H1 (cell line): Measurements from ENCODE around the gene SMIM10. TPM values are rescaled to one million over a fixed set of nuclear protein-coding genes. Genes with fewer than 3 reads are reported as not detected.

Experiments used
- CTCF ChIA-PET: fragments of 300-600 bp; sonication (Branson Sonifier 250); formaldehyde crosslinking; loops from one replicate; lab custom pipeline; 2021; ENCODE audit not compliant: partially characterized antibody; lab: Charles Lee
- POLR2A ChIA-PET: fragments of 300-600 bp; sonication (Branson Sonifier 250); formaldehyde crosslinking; loops from one replicate; lab custom pipeline; 2021; ENCODE audit warnings: inconsistent platforms; ENCODE audit not compliant: partially characterized antibody; lab: Charles Lee
- DNase-seq, 2 experiments: peaks; one replicate each; pipeline versions ENCODE4 v3.0.0 to v3.0.0-alpha.2; 2010 to 2022; ENCODE audit warnings: low spot score in 2 of 2, low read depth in 1 of 2, mixed read lengths in 1 of 2
- FAIRE-seq: peaks from 2 replicates; lab custom pipeline; 2011; peaks lifted over from hg19 to GRCh38; lab: Jason Lieb, UNC
- H2AFZ ChIP-seq: 2 replicates; pipeline ENCODE4 v1.8.1; 2012; ENCODE audit warnings: low read length, inconsistent platforms
- H2AK5ac ChIP-seq: 2 replicates; pipeline ENCODE4 v1.6.1; 2013; ENCODE audit warnings: low read depth, low read length
- H2BK120ac ChIP-seq: replicated peaks from 2 replicates; pipeline ENCODE3; 2013; ENCODE audit warnings: low read depth, low read length, inconsistent platforms
- H2BK12ac ChIP-seq: 2 replicates; pipeline ENCODE4 v1.6.1; 2013; ENCODE audit warnings: low read depth, low read length
- H2BK15ac ChIP-seq: 2 replicates; pipeline ENCODE4 v1.6.1; 2013; ENCODE audit warnings: low read length
- H2BK20ac ChIP-seq: 2 replicates; pipeline ENCODE4 v1.6.1; 2013; ENCODE audit warnings: low read length
- H2BK5ac ChIP-seq: 2 replicates; pipeline ENCODE4 v1.6.1; 2013; ENCODE audit warnings: low read depth, low read length
- H3K14ac ChIP-seq: 2 replicates; pipeline ENCODE4 v1.6.1; 2013; ENCODE audit warnings: inconsistent platforms; ENCODE audit not compliant: insufficient read length
- H3K18ac ChIP-seq: 2 replicates; pipeline ENCODE4 v1.6.1; 2013; ENCODE audit warnings: low read length; ENCODE audit errors: extremely low read depth
- H3K23ac ChIP-seq: 2 replicates; pipeline ENCODE4 v1.6.1; 2013; ENCODE audit warnings: inconsistent platforms; ENCODE audit not compliant: insufficient read length
- H3K23me2 ChIP-seq: 2 replicates; pipeline ENCODE4 v1.6.1; 2013; ENCODE audit warnings: low read depth, low read length
- H3K27ac ChIP-seq: 2 replicates; pipeline ENCODE4 v1.6.1; 2011; ENCODE audit warnings: low read depth, low read length, inconsistent platforms
- H3K27me3 ChIP-seq, 4 experiments: replicated peaks in 1 of 4; 1 replicate in 1 of 4; 2 replicates in 3 of 4; pipeline versions ENCODE4 v1.6.1 to v1.8.1; 2011 to 2013; ENCODE audit warnings: low read length in 3 of 4, mild to moderate bottlenecking in 3 of 4, inconsistent platforms in 2 of 4, mixed read lengths in 2 of 4, moderate library complexity in 1 of 4; ENCODE audit not compliant: control insufficient read depth in 3 of 4, insufficient read depth in 3 of 4; ENCODE audit errors: extremely low read depth in 1 of 4
- H3K36me3 ChIP-seq, 4 experiments: 2 replicates each; pipeline versions ENCODE4 v1.6.1 to v1.8.1; 2011 to 2013; ENCODE audit warnings: mild to moderate bottlenecking in 4 of 4, low read length in 3 of 4, moderate library complexity in 2 of 4, control low read depth in 1 of 4, inconsistent platforms in 1 of 4; ENCODE audit not compliant: insufficient read depth in 4 of 4, control insufficient read depth in 2 of 4
- H3K4ac ChIP-seq: replicated peaks from 2 replicates; pipeline ENCODE3; 2013; ENCODE audit warnings: low read length, low read depth, mixed read lengths, inconsistent platforms; ENCODE audit not compliant: insufficient read length
- H3K4me1 ChIP-seq, 4 experiments: replicated peaks in 1 of 4; 1 replicate in 1 of 4; 2 replicates in 3 of 4; pipeline versions ENCODE4 v1.6.1 to v1.8.1; 2011 to 2013; ENCODE audit warnings: low read length in 3 of 4, inconsistent platforms in 2 of 4, mixed read lengths in 1 of 4; ENCODE audit not compliant: insufficient read depth in 4 of 4, control insufficient read depth in 3 of 4
- H3K4me2 ChIP-seq, 2 experiments: 2 replicates each; pipeline versions ENCODE4 v1.6.1 to v1.8.1; 2011 to 2013; ENCODE audit warnings: low read depth in 2 of 2, low read length in 2 of 2, control low read depth in 1 of 2, inconsistent platforms in 1 of 2, mild to moderate bottlenecking in 1 of 2; ENCODE audit not compliant: insufficient read depth in 1 of 2
- H3K4me3 ChIP-seq, 4 experiments: fragments of 200-600, 300-600 bp in 1 of 4; sonication (generic), shearing (Covaris generic), sonication (Bioruptor Twin) in 1 of 4; 2 replicates each; pipeline versions ENCODE4 v1.5.1 to v1.8.1; 2011 to 2016; ENCODE audit warnings: low read length in 4 of 4, low read depth in 3 of 4, control low read depth in 2 of 4, inconsistent platforms in 2 of 4, mild to moderate bottlenecking in 2 of 4, mixed read lengths in 1 of 4, moderate library complexity in 1 of 4; ENCODE audit not compliant: insufficient read depth in 2 of 4; ENCODE audit errors: extremely low read depth in 1 of 4
- H3K56ac ChIP-seq: replicated peaks from 2 replicates; pipeline ENCODE3; 2013; ENCODE audit warnings: low read depth, mild to moderate bottlenecking, mixed read lengths, low read length, inconsistent platforms; ENCODE audit not compliant: insufficient read length
- H3K79me1 ChIP-seq: 2 replicates; pipeline ENCODE4 v1.6.1; 2013; ENCODE audit warnings: low read depth, low read length, control low read depth
- H3K79me2 ChIP-seq, 2 experiments: 2 replicates each; pipeline versions ENCODE4 v1.6.1 to v1.8.1; 2012 to 2013; ENCODE audit warnings: low read length in 2 of 2, mild to moderate bottlenecking in 2 of 2, inconsistent platforms in 1 of 2; ENCODE audit not compliant: insufficient read depth in 2 of 2, control insufficient read depth in 1 of 2
- H3K9ac ChIP-seq, 4 experiments: replicated peaks in 1 of 4; 1 replicate in 1 of 4; 2 replicates in 3 of 4; pipeline versions ENCODE4 v1.6.1 to v1.8.1; 2011 to 2013; ENCODE audit warnings: low read depth in 3 of 4, low read length in 3 of 4, control low read depth in 2 of 4, mild to moderate bottlenecking in 2 of 4, moderate library complexity in 2 of 4, inconsistent platforms in 1 of 4; ENCODE audit errors: extremely low read depth in 1 of 4
- H3K9me3 ChIP-seq, 2 experiments: 2 replicates each; pipeline versions ENCODE4 v1.6.1 to v1.8.1; 2012 to 2013; ENCODE audit warnings: mild to moderate bottlenecking in 2 of 2, moderate library complexity in 2 of 2, control low read depth in 1 of 2, inconsistent platforms in 1 of 2, low read depth in 1 of 2, low read length in 1 of 2, mixed read lengths in 1 of 2; ENCODE audit not compliant: insufficient read depth in 2 of 2
- H4K20me1 ChIP-seq, 2 experiments: replicated peaks in 1 of 2; 2 replicates each; pipeline versions ENCODE3 to v1.8.1; 2011 to 2013; ENCODE audit warnings: inconsistent platforms in 2 of 2, low read length in 2 of 2, mild to moderate bottlenecking in 1 of 2; ENCODE audit not compliant: insufficient read depth in 2 of 2, control insufficient read depth in 1 of 2
- H4K5ac ChIP-seq: 2 replicates; pipeline ENCODE4 v1.6.1; 2013; ENCODE audit warnings: low read length, low read depth, mixed read lengths, inconsistent platforms; ENCODE audit not compliant: insufficient read length
- H4K8ac ChIP-seq: 2 replicates; pipeline ENCODE4 v1.8.0; 2013; ENCODE audit warnings: mild to moderate bottlenecking, moderate library complexity, low read length, inconsistent platforms; ENCODE audit not compliant: insufficient read depth; ENCODE audit errors: extremely low read depth
- H4K91ac ChIP-seq: replicated peaks from 2 replicates; pipeline ENCODE3; 2013; ENCODE audit warnings: low read length, mixed read lengths, inconsistent platforms; ENCODE audit not compliant: insufficient read length
- BACH1 ChIP-seq: IDR thresholded peaks from 2 replicates; pipeline ENCODE4 v1.6.1; 2012; ENCODE audit warnings: low read length, improper control_type of control experiment
- CBX5 ChIP-seq: fragments of 300-800, 300-1000 bp; sonication (generic); IDR thresholded peaks from 2 replicates; pipeline ENCODE4 v1.7.1; 2016; ENCODE audit warnings: antibody characterized with exemption, low read length, low read depth
- CEBPB ChIP-seq: IDR thresholded peaks from 2 replicates; pipeline ENCODE4 v1.6.1; 2012; ENCODE audit warnings: low read depth, low read length
- EGR1 ChIP-seq: IDR thresholded peaks from 2 replicates; pipeline ENCODE4 v1.6.1; 2011; ENCODE audit warnings: low read depth, low read length, borderline replicate concordance
- EZH2 ChIP-seq: fragments of 200-600 bp; sonication (generic); IDR thresholded peaks from 2 replicates; pipeline ENCODE4 v1.7.1; 2012; ENCODE audit warnings: low read depth, mild to moderate bottlenecking, moderate library complexity, low read length, inconsistent platforms; ENCODE audit not compliant: severe bottlenecking
- FOSL1 ChIP-seq: IDR thresholded peaks from 2 replicates; pipeline ENCODE4 v1.6.1; 2011; ENCODE audit warnings: mild to moderate bottlenecking, low read depth, low read length, moderate library complexity; ENCODE audit not compliant: insufficient read depth
- MAFK ChIP-seq: IDR thresholded peaks from 2 replicates; pipeline ENCODE4 v1.6.1; 2012; ENCODE audit warnings: low read depth, mild to moderate bottlenecking, improper control_type of control experiment, low read length
- MAX ChIP-seq: IDR thresholded peaks from 2 replicates; pipeline ENCODE4 v1.6.1; 2012; ENCODE audit warnings: inconsistent platforms
- NRF1 ChIP-seq: IDR thresholded peaks from 2 replicates; pipeline ENCODE4 v1.6.1; 2011; ENCODE audit warnings: mild to moderate bottlenecking, low read depth, low read length, improper control_type of control experiment
- POLR2A ChIP-seq, 2 experiments: IDR thresholded peaks; 1 replicate in 1 of 2; 2 replicates in 1 of 2; pipeline ENCODE4 v1.6.1; 2011; ENCODE audit warnings: low read depth in 2 of 2, low read length in 2 of 2, mild to moderate bottlenecking in 2 of 2; ENCODE audit errors: control extremely low read depth in 1 of 2
- RBBP5 ChIP-seq: IDR thresholded peaks from 2 replicates; pipeline ENCODE4 v1.7.1; 2012; ENCODE audit warnings: low read depth, mild to moderate bottlenecking, inconsistent platforms, low read length, moderate library complexity, borderline replicate concordance
- SUZ12 ChIP-seq: fragments of 200-600 bp; sonication (generic); IDR thresholded peaks from 2 replicates; pipeline ENCODE4 v1.6.1; 2012; ENCODE audit warnings: mild to moderate bottlenecking, inconsistent platforms, low read length, moderate library complexity, mixed read lengths
- TAF7 ChIP-seq: optimal IDR thresholded peaks from 2 replicates; pipeline ENCODE3; 2011; ENCODE audit warnings: low read depth, mild to moderate bottlenecking, inconsistent platforms, low read length, moderate library complexity, borderline replicate concordance
- WGBS, 2 experiments: shearing (Covaris generic) in 1 of 2; methylation state at CpG; one replicate each; pipeline versions ENCODE4 v1.1.6 to v1.1.7; 2013 to 2015; ENCODE audit warnings: low lambda C conversion rate in 2 of 2, mixed read lengths in 2 of 2, inconsistent platforms in 1 of 2, low coverage in 1 of 2, missing lambda C conversion rate in 1 of 2; ENCODE audit not compliant: insufficient replicate concordance in 2 of 2, insufficient coverage in 1 of 2, insufficient read length in 1 of 2; ENCODE audit errors: extremely low coverage in 1 of 2, missing lambda C conversion rate in 1 of 2; 5-methylcytosine and 5-hydroxymethylcytosine counted together
- polyA plus RNA-seq, 7 experiments: library from polyadenylated mRNA; depleted of rRNA in 3 of 7; stranded (reverse) in 5 of 7; unstranded in 2 of 7; fragments of >200 nt in 5 of 7; fragments of 200-250 nt in 2 of 7; gene quantifications; 1 replicate in 5 of 7; 2 replicates in 1 of 7; 4 replicates in 1 of 7; pipeline versions ENCODE4 v1.2.1 to v1.2.3, GENCODE V29; 2011 to 2013; ENCODE audit warnings: missing spikeins in 2 of 7, mixed read lengths in 2 of 7
- total RNA-seq: library from RNA; stranded (reverse); fragmentation: NEBNext Ultra II Directional; extraction: Animal tissue kit (Norgen Biotek cat#: 25700); gene quantifications from 2 replicates; pipeline ENCODE4 v1.2.1, GENCODE V29; 2021

The SMIM10 gene
- total and polyA plus RNA-seq, 2 of the 8 experiments (the other 6 are each of a cell fraction or from before 2014, with no cell fraction given), result 2.3 to 2.8 TPM

- Histone ChIP-seq H3K9ac (no peak overlapping the region), H4K8ac (no peak overlapping the region), H3K56ac (no peak overlapping the region), H3K27ac (no peak overlapping the region), H3K9me3 (no peaks in the 10 kb centered on the region), H3K36me3 (no peaks in the 10 kb centered on the region), H3K4ac (no peak overlapping the region), H3K27me3 (no peaks in the 10 kb centered on the region), H3K14ac (no peak overlapping the region), H2AFZ (no peak overlapping the region), H4K91ac (no peak overlapping the region), H3K23ac (no peak overlapping the region), H3K79me1 (no peaks in the 10 kb centered on the region), H3K4me3 (no peak overlapping the region), H2BK20ac (no peak overlapping the region), H3K23me2 (no peaks in the 10 kb centered on the region), H4K5ac (no peak overlapping the region), H4K20me1 (no peaks in the 10 kb centered on the region), H3K4me2 (no peak overlapping the region), H3K18ac (no peak overlapping the region), H2AK5ac (no peak overlapping the region), H3K79me2 (no peaks in the 10 kb centered on the region), H2BK5ac (no peak overlapping the region), H2BK12ac (no peak overlapping the region), H3K4me1 (no peaks in the 10 kb centered on the region), H2BK15ac (no peak overlapping the region), H2BK120ac (no peak overlapping the region)
- ChIA-PET CTCF (interaction anchor here (1.3 kb wide), 1 partner anchor 10 kb away, joined by 3 read pairs; no protein-coding TSS in a partner anchor), POLR2A (no interaction called here)
- TF ChIP-seq CEBPB, result no peak
- no peak for TF ChIP-seq MAFK
- TF ChIP-seq EZH2, result no peak
- no peak for TF ChIP-seq NRF1
- TF ChIP-seq BACH1, result no peak
- no peak for TF ChIP-seq TAF7
- no peak for TF ChIP-seq FOSL1
- TF ChIP-seq MAX, result no peak
- no peak for TF ChIP-seq CBX5
- TF ChIP-seq EGR1, result no peak
- TF ChIP-seq SUZ12, result no peak
- no peak for TF ChIP-seq POLR2A (IDR thresholded peaks at IDR 0.05; ENCODE audit: control extremely low read depth in 1 of 2, low read depth in 2 of 2, low read length in 2 of 2)
- TF ChIP-seq RBBP5, result no peak
- FAIRE-seq (no peak), DNase-seq (no peak)
- 71% methylated on average over 1 of the region's 2 CpGs; no CpG with 5 or more reads in 1 of the 2 experiments for WGBS, 2 experiments
Measured at GRCh38 chrX:134982748-134983147, 8.0 kb upstream of the SMIM10 start.
